ENCODE data around the gene MAP3K4.

The MAP3K4 gene

DNA sequence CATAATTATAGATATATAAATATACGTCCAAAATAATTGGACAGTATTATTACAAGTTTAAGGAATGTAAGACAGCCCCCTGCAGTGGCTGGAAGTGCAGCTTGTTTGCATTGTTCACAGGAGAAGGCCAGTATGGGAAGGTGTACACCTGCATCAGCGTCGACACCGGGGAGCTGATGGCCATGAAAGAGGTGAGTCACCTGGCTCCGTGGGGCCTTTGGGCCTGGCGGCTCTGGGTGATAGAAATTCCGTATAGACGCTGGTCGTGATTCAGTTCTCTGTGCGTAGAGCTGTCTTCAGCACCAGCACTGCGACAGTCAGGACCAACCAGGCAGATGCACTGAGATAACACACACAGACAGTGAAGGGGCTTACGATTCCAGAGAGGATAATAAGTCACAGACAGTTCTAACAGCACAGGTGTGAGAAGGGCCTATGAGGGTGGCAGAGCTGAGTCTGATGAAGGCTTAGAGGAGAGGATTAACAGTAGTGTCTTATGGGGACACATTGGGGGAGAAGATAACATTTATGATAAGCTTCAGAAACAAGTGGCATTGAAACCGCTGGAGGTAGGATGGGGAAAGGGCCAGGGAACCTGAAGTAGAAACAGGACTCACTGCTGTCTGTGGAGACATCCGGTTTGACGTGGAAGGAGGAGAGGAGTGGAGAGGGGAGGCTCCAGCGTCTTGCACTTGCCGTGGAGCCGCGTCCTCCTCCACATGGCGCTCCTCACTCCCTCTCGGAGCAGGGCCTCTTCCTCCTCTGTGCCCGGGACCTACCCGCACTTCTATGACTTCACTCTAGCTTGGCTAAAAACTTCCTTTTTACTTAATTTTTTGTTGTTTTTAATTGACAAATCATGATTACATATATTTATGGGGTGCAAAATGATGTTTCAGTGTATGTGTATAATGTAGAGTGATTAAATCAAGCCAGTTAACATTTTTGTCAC, 116.5 kb downstream of the MAP3K4 start:
- DNase-seq (ENCODE audit: low read depth) = no peak
- in situ Hi-C loops (cut with HindIII; ENCODE audit: low sequenced_read_pairs) = no loop called here
- TF ChIP-seq, protein P1, sequence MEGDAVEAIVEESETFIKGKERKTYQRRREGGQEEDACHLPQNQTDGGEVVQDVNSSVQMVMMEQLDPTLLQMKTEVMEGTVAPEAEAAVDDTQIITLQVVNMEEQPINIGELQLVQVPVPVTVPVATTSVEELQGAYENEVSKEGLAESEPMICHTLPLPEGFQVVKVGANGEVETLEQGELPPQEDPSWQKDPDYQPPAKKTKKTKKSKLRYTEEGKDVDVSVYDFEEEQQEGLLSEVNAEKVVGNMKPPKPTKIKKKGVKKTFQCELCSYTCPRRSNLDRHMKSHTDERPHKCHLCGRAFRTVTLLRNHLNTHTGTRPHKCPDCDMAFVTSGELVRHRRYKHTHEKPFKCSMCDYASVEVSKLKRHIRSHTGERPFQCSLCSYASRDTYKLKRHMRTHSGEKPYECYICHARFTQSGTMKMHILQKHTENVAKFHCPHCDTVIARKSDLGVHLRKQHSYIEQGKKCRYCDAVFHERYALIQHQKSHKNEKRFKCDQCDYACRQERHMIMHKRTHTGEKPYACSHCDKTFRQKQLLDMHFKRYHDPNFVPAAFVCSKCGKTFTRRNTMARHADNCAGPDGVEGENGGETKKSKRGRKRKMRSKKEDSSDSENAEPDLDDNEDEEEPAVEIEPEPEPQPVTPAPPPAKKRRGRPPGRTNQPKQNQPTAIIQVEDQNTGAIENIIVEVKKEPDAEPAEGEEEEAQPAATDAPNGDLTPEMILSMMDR (IDR thresholded peaks at IDR 0.05; ENCODE audit: low read depth, low read length, missing control alignments) = no peak
- no peak overlapping the region for H3K4me3 ChIP-seq (ENCODE audit: low read depth, low read length)

DNA sequence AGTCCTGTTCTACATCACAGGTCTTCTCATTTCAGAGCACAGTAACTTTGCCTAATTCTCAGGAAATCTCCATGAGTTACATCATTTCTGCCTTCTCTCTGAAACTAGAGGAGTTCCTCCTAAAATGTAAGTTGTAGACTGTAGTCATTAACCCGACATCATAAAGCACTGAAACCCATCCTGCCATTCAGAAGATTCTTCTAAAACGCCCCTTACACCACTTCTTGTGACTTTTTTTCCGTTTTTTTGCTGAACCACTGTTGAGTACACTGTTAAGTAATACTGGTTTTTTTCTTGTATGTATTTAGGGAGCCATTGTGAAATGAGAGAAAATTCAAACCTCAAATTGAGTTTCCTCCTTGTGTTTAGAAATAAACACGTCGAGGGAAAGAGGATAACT, 117.3 kb downstream of the MAP3K4 start:
- in situ Hi-C loops (cut with HindIII; ENCODE audit: low sequenced_read_pairs) = no loop called here
- no peak overlapping the region for H3K4me3 ChIP-seq (ENCODE audit: low read depth, low read length)
- TF ChIP-seq, protein P1 (IDR thresholded peaks at IDR 0.05; ENCODE audit: low read depth, low read length, missing control alignments) = no peak
- DNase-seq (ENCODE audit: low read depth) = no peak

DNA sequence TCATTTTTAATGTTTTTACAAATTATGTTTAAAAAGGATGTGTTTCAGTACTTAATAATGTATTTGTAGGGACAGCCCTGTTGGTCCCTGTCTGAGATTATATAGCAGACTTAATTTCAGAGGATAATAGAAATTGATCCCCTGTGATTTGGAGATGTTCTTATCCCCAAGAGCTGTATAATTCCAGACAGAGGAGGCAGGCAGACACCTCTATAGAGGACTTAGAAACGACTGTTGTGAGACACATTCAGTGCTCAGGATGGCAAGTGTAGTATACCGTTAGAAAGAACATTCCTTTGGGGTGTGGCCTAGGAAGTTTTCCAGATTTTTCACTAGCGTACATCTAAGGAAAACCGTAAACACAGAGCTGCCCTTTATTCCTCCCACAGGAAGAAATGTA, 117.8 kb downstream of the MAP3K4 start:
- TF ChIP-seq, protein P1 (IDR thresholded peaks at IDR 0.05; ENCODE audit: low read depth, low read length, missing control alignments) = no peak
- in situ Hi-C loops (cut with HindIII; ENCODE audit: low sequenced_read_pairs) = no loop called here
- no peak overlapping the region for H3K4me3 ChIP-seq (ENCODE audit: low read depth, low read length)
- DNase-seq (ENCODE audit: low read depth) = no peak

- no peak overlapping the region for H3K4me3 ChIP-seq (ENCODE audit: low read depth, low read length)
- in situ Hi-C loops (cut with HindIII; ENCODE audit: low sequenced_read_pairs) = no loop called here
- TF ChIP-seq, protein P1 (IDR thresholded peaks at IDR 0.05; ENCODE audit: low read depth, low read length, missing control alignments) = no peak
- DNase-seq (ENCODE audit: low read depth) = no peak
Measured at GRCh38 chr6:161110028-161110779, 118.6 kb downstream of the MAP3K4 start.

DNA sequence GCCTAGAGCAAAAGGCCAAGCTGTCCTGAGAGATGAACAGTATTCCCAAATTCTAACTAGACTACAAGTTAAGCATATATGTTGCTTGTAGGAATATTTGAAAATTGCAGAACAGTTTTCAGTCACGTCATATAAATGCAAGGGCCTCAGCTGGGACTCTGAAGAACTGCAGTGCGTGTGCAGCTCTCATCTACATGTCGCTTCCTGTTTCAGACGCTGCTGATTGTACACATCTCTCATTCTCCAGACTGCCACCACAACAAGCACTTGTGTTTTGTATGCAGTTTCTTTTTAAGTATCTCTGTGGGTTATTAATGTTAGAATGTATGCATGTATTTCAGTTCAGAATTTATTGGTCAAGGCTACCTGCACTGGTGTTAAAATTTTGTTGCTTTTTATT, 119.7 kb downstream of the MAP3K4 start:
- no peak overlapping the region for H3K4me3 ChIP-seq (ENCODE audit: low read depth, low read length)
- TF ChIP-seq, protein P1 (IDR thresholded peaks at IDR 0.05; ENCODE audit: low read depth, low read length, missing control alignments) = no peak
- no peak for DNase-seq (ENCODE audit: low read depth)
- in situ Hi-C loops (cut with HindIII; ENCODE audit: low sequenced_read_pairs) = no loop called here

GRCh38 chr6:161115468-161115867, 123.9 kb downstream of the MAP3K4 start:
- H3K4me3 ChIP-seq (ENCODE audit: low read depth, low read length) = no peak overlapping the region
- TF ChIP-seq, protein P1 (IDR thresholded peaks at IDR 0.05; ENCODE audit: low read depth, low read length, missing control alignments) = no peak
- no peak for DNase-seq (ENCODE audit: low read depth)
- in situ Hi-C loops (cut with HindIII; ENCODE audit: low sequenced_read_pairs) = no loop called here

Measured in astrocyte of the cerebellum (primary cell).